Pancreas (tissue), 10 donors: ENCODE measurements around the gene KDM2A. TPM values are rescaled to one million over a fixed set of nuclear protein-coding genes. Genes with fewer than 3 reads are reported as not detected.

Source experiments
- ATAC-seq, 4 donors: fragments of 200-7000 bp; cut with Tn5 transposase; one replicate each; pipeline versions ENCODE4 v1.8.0 to v1.9.1; 2020; ENCODE audit warnings: mild to moderate bottlenecking in 4 of 4, moderate library complexity in 4 of 4
- DNase-seq, 6 donors: peaks; one replicate each; pipeline ENCODE4 v3.0.0-alpha.2; 2020
- FAIRE-seq: peaks from 2 replicates; lab custom pipeline; 2012; peaks lifted over from hg19 to GRCh38; lab: Jason Lieb, UNC
- H3K27ac ChIP-seq, 4 donors: fragments of 200-600 bp; sonication (generic); 1 replicate in 3 of 4; 2 replicates in 1 of 4; pipeline versions ENCODE4 v1.5.0 to v1.8.0; 2020
- H3K27me3 ChIP-seq, 4 donors: fragments of 200-600 bp; one replicate each; pipeline ENCODE4 v1.8.0; 2021
- H3K36me3 ChIP-seq, 3 donors: fragments of 200-600 bp; sonication (generic) in 1 of 3; one replicate each; pipeline versions ENCODE4 v1.5.0 to v1.8.0; 2020 to 2021
- H3K4me1 ChIP-seq, 3 donors: fragments of 200-600 bp; one replicate each; pipeline ENCODE4 v1.8.0; 2021
- H3K4me3 ChIP-seq, 4 donors: fragments of 200-600 bp; sonication (generic) in 2 of 4; one replicate each; pipeline versions ENCODE4 v1.5.0 to v1.8.0; 2020 to 2021
- H3K9me3 ChIP-seq, 4 donors: fragments of 200-600 bp; one replicate each; pipeline ENCODE4 v1.8.0; 2021
- WGBS, 2 donors: extraction: QIAGEN DNeasy Blood & Tissue Kit; methylation state at CpG; one replicate each; pipeline ENCODE4 v1.1.7; 2013; 5-methylcytosine and 5-hydroxymethylcytosine counted together
- intact Hi-C, 3 donors: fragments of 100-400 bp; cut with DNase I; formaldehyde crosslinking; loops; one replicate each; pipeline versions ENCODE4 v1.11.1 to v1.14.2; 2022
- polyA plus RNA-seq, 2 donors: library from polyadenylated mRNA; stranded (reverse); fragments of 200-250 nt; gene quantifications; one replicate each; pipeline ENCODE4 v1.2.3, GENCODE V29; 2013
- total RNA-seq, 6 donors: library from RNA; stranded (reverse); fragmentation: NEBNext Ultra II Directional in 4 of 6; extraction: Animal tissue kit (Norgen Biotek cat#: 25700) in 4 of 6; gene quantifications; one replicate each; pipeline versions ENCODE4 v1.2.1 to v1.2.4, GENCODE V29; 2021 to 2023
- TF ChIP-seq, protein P1 (sequence below), 4 donors: fragments of 200-600 bp; sonication (generic) in 3 of 4; IDR thresholded peaks; one replicate each; pipeline versions ENCODE4 v1.5.0 to v1.8.0; 2021; ENCODE audit warnings: antibody characterized with exemption in 4 of 4
- donor health status: healthy with polysubstance abuse.
- donor health status: DM: no; HTN: no; CAD: no; lungs with moderate emphysema.
- donor health status: DM: no; HTN: no; CAD: no.
- donor health status: control.
- donor health status: control.
- donor health status: Bipolar disorder and iron deficiency.
- donor health status: DM: yes; HTN: yes; CAD: no.
- donor health status: DM: no; HTN: no; CAD: no.
- donor health status: DM: no; HTN: no; CAD: no.
- donor health status: DM: yes; HTN: yes; CAD: no.

KDM2A gene
- total and polyA plus RNA-seq, 8 donors, result 17.2 to 39.1 (median 22.5) TPM

DNA sequence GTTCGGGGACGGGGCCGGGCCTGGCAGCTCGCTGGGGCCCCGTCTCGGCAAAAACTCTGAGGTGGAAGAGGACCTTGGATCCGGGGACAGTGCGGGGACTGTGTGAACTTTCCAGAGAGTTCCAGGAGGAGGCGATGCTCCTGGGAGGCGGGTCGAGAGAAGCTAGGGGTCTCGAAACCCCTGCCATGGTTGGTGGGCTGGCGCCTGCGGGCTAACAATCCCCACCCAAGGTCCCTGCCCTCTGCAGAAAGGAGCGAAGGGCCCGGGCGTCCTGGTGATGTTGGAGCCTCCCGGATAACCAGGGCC, 142.5 kb downstream of the KDM2A start:
- intact Hi-C loops, result no loop called here

DNA sequence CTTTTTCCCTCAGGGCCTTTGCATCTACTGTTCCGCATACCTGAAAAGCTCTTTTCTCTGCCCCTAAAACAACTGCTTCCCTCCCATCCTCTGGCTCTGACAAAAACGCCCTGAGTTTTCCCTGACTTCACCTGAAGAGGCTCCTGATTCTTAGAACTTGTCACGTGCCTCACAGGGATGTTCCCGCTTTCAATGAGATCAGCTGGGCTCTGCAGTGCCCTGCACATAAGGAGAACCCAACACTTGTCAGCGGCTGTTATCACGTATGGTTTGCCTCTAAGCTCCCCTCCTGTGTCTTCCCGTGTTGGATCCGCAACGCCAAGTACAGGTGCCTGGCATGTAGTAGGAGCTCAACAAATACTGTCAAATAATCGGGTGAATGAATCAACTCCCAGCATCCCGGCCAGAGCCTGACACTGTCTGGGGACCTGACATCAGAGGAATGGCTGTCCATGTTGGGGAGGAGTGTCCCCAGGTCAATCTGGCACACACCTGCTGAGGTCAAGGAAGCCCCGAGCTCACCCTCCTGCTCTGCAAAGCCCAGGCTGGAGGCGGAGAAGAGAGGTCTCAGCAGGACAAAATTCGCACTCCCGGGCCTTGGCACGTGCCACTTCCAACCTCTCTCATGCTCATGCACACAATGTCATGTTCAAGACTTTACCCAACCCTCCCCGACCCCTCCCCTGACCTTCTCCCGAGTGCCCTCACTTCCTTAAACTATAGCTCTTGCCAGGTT, 143.1 kb downstream of the KDM2A start:
- Histone ChIP-seq H3K9me3 (no peaks in the 10 kb centered on the region), H3K36me3 (no peaks in the 10 kb centered on the region), H3K4me3 (no peak overlapping the region), H3K27ac (no peak overlapping the region), H3K4me1 (peaks cover 0 to 4% (median 3%) of the 10 kb centered on the region in 3 donors), H3K27me3 (no peaks in the 10 kb centered on the region)
- WGBS, 2 donors, result 45 to 48% methylated on average over 18 of the region's 18 CpGs
- FAIRE-seq (no peak), DNase-seq (peak in 1 of 6 donors; percentile 34), ATAC-seq (no peak)
- intact Hi-C loops, result no loop called here
- TF ChIP-seq, protein P1, sequence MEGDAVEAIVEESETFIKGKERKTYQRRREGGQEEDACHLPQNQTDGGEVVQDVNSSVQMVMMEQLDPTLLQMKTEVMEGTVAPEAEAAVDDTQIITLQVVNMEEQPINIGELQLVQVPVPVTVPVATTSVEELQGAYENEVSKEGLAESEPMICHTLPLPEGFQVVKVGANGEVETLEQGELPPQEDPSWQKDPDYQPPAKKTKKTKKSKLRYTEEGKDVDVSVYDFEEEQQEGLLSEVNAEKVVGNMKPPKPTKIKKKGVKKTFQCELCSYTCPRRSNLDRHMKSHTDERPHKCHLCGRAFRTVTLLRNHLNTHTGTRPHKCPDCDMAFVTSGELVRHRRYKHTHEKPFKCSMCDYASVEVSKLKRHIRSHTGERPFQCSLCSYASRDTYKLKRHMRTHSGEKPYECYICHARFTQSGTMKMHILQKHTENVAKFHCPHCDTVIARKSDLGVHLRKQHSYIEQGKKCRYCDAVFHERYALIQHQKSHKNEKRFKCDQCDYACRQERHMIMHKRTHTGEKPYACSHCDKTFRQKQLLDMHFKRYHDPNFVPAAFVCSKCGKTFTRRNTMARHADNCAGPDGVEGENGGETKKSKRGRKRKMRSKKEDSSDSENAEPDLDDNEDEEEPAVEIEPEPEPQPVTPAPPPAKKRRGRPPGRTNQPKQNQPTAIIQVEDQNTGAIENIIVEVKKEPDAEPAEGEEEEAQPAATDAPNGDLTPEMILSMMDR (IDR thresholded peaks at IDR 0.05), result no peak

More for the DNA sequence above, 142.5 kb downstream of the KDM2A start:
- H3K27ac ChIP-seq, result no peak overlapping the region
- DNase-seq (peak in 1 of 6 donors; percentile 56), FAIRE-seq (no peak), ATAC-seq (peak in 1 of 4 donors; percentile 1)
- 18 to 19% methylated on average over 18 of the region's 18 CpGs for WGBS, 2 donors
- no peaks in the 10 kb centered on the region for H3K27me3 ChIP-seq
- TF ChIP-seq, protein P1 (IDR thresholded peaks at IDR 0.05), result no peak
- no peaks in the 10 kb centered on the region for H3K36me3 ChIP-seq
- H3K4me1 ChIP-seq, result peaks cover 0 to 4% (median 3%) of the 10 kb centered on the region in 3 donors
- peak overlapping the region in 2 of 4 donors; percentile 8 to 30 for H3K4me3 ChIP-seq
- no peaks in the 10 kb centered on the region for H3K9me3 ChIP-seq

DNA sequence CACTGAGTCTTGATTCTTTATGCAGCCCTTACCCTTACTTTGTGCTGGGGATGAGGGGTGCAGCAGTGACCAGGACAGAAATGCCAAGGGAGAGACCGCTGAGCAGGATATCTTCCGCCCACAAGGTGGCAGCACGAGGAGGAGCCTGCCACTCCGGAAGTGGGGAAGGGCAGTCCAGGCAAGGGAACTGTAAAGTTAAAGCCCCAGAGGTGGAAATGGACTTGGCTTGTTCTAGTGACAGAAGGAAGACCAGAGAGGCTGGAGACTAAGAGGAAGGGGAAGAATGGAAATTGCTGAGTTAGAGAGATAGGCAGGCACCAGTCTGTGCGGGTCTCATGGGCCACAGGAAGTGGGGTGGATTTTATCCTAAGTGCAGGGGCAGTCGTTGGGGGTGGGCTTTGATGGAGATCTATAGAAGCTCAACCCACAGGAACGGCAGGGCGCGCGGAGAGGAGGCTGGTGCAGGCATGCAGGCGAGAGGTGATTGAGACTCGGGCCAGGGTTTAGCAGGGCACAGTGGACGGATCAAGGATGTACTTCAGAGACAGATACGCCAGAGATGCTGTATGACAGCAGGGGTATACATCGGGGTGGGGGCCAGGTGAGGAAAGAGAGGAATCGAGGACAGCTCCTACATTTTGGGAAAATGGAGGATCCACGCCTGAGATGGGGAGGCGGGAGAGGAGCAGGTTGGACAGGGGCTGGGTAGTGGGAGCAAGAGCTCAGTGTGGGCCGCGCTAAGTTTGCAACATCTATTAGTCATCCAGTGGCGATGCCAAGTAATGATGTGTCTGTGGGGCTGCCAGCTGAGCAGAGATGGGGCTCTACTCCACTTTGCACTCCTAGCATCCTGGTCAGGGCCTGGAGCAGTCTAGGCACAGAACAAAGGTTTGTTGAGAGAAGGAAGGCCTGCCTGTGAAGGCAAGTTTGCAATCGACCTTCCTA, 143.9 kb downstream of the KDM2A start:
- Histone ChIP-seq H3K9me3 (no peaks in the 10 kb centered on the region), H3K4me3 (no peak overlapping the region), H3K27ac (peak overlapping the region in 3 of 4 donors; percentile 10 to 60 (median 24)), H3K4me1 (peaks cover 7 to 8% (median 8%) of the 10 kb centered on the region in 3 donors), H3K36me3 (no peaks in the 10 kb centered on the region), H3K27me3 (no peaks in the 10 kb centered on the region)
- ATAC-seq (peak; percentile 62 to 81 (median 76)), DNase-seq (peak; percentile 74 to 92 (median 85)), FAIRE-seq (no peak)
- TF ChIP-seq, protein P1 (IDR thresholded peaks at IDR 0.05), result peak; percentile 60 to 76 (median 70)
- 46 to 47% methylated on average over 22 of the region's 22 CpGs for WGBS, 2 donors
- intact Hi-C loops, result no loop called here

DNA sequence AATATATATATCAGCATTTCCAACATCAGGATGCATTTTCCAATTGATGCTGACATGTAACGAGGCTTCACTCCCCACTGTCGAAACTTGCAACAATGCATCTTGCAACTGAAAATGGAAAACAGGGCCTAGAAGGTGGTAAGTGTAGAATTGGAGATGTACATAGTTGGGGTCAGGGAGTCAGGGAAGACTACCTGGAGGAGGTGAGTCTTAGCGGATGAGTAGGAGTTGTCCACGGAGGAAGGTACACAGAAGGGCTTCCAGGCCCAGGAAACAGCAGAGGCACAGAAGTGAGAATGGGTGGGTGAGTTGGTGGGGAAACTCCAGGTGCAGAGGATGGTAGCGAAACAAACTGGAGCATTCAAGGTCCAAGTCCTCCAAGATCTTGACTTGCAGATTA, 145.2 kb downstream of the KDM2A start:
- Histone ChIP-seq H3K4me3 (no peak overlapping the region), H3K4me1 (peaks cover 17 to 21% (median 20%) of the 10 kb centered on the region in 3 donors), H3K9me3 (no peaks in the 10 kb centered on the region), H3K27me3 (no peaks in the 10 kb centered on the region), H3K27ac (no peak overlapping the region), H3K36me3 (no peaks in the 10 kb centered on the region)
- no peak for ATAC-seq
- no peak for FAIRE-seq
- intact Hi-C loops, result no loop called here
- WGBS, 2 donors, result 94 to 99% methylated on average over 5 of the region's 5 CpGs
- TF ChIP-seq, protein P1 (IDR thresholded peaks at IDR 0.05), result no peak
- no peak for DNase-seq
